Measurements from ENCODE around the gene ADCY1. TPM values are rescaled to one million over a fixed set of nuclear protein-coding genes. Genes with fewer than 3 reads are reported as not detected.

ADCY1 gene
- total RNA-seq, 1 donor from 2014 or later, result 6.6 TPM

GRCh38 chr7:45700556-45700955 lies 126.4 kb downstream of the ADCY1 start:
- no peak for DNase-seq (ENCODE audit: low read depth)
- Histone ChIP-seq H3K27me3 (ENCODE audit: control insufficient read depth, insufficient read depth, low read length) (peaks cover 5% of the 10 kb centered on the region), H3K36me3 (ENCODE audit: control insufficient read depth, insufficient read depth, low read length) (no peaks in the 10 kb centered on the region), H3K4me3 (ENCODE audit: low read depth, low read length) (no peak overlapping the region)
- TF ChIP-seq CTCF (IDR thresholded peaks at IDR 0.05; ENCODE audit: insufficient read depth, low read length, poor library complexity, severe bottlenecking), result no peak

- no peak for TF ChIP-seq CTCF (IDR thresholded peaks at IDR 0.05; ENCODE audit: insufficient read depth, low read length, poor library complexity, severe bottlenecking)
- Histone ChIP-seq H3K27me3 (ENCODE audit: control insufficient read depth, insufficient read depth, low read length) (peaks cover 5% of the 10 kb centered on the region), H3K36me3 (ENCODE audit: control insufficient read depth, insufficient read depth, low read length) (no peaks in the 10 kb centered on the region), H3K4me3 (ENCODE audit: low read depth, low read length) (no peak overlapping the region)
- no peak for DNase-seq (ENCODE audit: low read depth)
Observed at GRCh38 chr7:45701701-45702510, 127.7 kb downstream of the ADCY1 start.

- DNase-seq (ENCODE audit: low read depth), result no peak
- no peak for TF ChIP-seq CTCF (IDR thresholded peaks at IDR 0.05; ENCODE audit: insufficient read depth, low read length, poor library complexity, severe bottlenecking)
- H3K36me3 ChIP-seq (ENCODE audit: control insufficient read depth, insufficient read depth, low read length), result no peaks in the 10 kb centered on the region
Observed at GRCh38 chr7:45702751-45703150, 128.6 kb downstream of the ADCY1 start.

GRCh38 chr7:45703373-45703821 lies 129.2 kb downstream of the ADCY1 start:
- TF ChIP-seq CTCF (IDR thresholded peaks at IDR 0.05; ENCODE audit: insufficient read depth, low read length, poor library complexity, severe bottlenecking), result no peak
- Histone ChIP-seq H3K27me3 (ENCODE audit: control insufficient read depth, insufficient read depth, low read length) (peaks cover 5% of the 10 kb centered on the region), H3K36me3 (ENCODE audit: control insufficient read depth, insufficient read depth, low read length) (no peaks in the 10 kb centered on the region), H3K4me3 (ENCODE audit: low read depth, low read length) (no peak overlapping the region)
- DNase-seq (ENCODE audit: low read depth), result no peak

More at GRCh38 chr7:45702751-45703150, 128.6 kb downstream of the ADCY1 start:
- H3K27me3 ChIP-seq (ENCODE audit: control insufficient read depth, insufficient read depth, low read length), result peaks cover 5% of the 10 kb centered on the region
- no peak overlapping the region for H3K4me3 ChIP-seq (ENCODE audit: low read depth, low read length)

GRCh38 chr7:45703911-45704682 lies 129.9 kb downstream of the ADCY1 start:
- H3K36me3 ChIP-seq (ENCODE audit: control insufficient read depth, insufficient read depth, low read length), result no peaks in the 10 kb centered on the region
- TF ChIP-seq CTCF (IDR thresholded peaks at IDR 0.05; ENCODE audit: insufficient read depth, low read length, poor library complexity, severe bottlenecking), result no peak
- no peak for DNase-seq (ENCODE audit: low read depth)
- H3K27me3 ChIP-seq (ENCODE audit: control insufficient read depth, insufficient read depth, low read length), result peaks cover 5% of the 10 kb centered on the region
- no peak overlapping the region for H3K4me3 ChIP-seq (ENCODE audit: low read depth, low read length)
